Stimulated activated CD8-positive, alpha-beta memory T cell treated with anti-CD3 and anti-CD28 coated beads, Interleukin-4, amount 100 ng/mL, for 1 hour (primary cell): ENCODE results near the gene ABCC11.
"Not testable (repeated sequence)": the region's sequence is repeated elsewhere in the genome, so short reads cannot be mapped to it uniquely, and the experiment has no call there.

Source experiments
- DNase-seq, 2 donors: peaks; one replicate each; pipeline ENCODE4 v3.0.0-alpha.2; 2020; ENCODE audit warnings: low read depth in 2 of 2, low spot score in 1 of 2

ABCC11 gene

DNA sequence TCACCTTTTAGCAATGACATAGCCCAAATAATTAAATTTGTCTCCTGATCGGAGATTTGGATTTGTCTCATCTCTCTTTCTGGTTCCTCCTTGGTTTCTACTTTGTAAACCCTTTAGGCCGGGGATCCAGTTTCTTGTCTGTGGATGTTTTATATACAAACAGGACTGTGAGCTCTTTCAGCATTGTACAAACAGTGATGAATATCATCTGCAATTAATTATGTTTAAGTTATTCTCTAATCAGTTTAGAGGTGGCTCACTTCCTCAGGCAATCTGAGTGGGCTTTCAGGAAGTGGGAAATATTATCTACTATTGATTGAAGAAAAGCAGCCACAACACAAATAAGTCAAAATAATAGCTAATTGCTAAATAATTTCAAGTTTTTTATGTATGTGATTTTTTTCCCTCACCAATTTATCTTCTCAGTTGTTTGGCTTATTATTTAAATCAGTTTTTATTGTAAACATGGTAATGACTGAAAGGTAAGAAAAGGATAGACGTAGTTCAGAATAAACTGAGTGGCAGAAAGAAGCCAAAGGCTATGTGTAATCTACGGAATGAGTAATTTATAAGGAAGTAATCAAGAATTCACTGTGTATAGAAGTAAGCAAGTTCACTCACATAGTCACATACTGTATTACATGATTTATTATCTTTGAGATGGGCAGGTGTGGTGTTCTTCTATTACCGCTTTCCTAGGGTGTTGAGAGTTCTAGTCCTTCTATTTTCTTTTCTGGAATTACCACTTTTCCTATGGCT lies 3.4 kb upstream of the ABCC11 start:
- no peak for DNase-seq

DNA sequence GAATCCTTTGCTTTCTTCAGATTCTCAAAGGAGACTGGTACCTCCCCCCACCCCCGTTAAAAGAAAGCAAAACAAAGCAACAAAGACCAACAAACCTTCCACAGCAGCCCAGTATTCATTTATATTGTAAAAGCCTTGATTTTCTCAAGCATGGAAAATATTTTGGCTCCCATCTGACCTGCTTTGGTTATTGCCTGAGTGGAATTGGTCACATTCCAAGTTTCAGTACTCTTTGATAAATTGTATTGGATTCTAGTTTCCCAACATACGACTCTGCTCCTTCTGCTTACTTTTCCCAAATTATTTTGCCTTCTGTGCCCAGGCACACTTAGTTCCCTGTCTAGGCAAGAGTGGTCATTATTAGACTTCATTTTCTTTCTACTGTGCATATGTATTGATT lies 1.3 kb downstream of the ABCC11 start:
- DNase-seq: no peak

DNA sequence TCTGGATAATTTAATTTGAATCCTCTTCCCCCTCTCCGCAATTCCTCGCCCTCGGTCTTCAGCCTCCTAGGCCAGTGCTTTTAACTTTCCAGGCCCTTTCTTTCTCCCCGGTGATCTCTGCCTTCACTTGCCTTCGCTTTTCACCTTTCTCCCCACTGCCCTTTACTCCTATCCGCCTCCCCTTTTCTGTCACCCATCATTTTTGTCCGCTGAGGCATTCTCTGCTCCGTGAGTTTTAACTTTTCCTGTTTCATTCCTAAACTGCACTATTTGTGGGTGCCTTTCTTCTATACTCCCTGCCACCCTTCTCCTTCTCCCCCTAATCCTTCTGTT lies 2.5 kb downstream of the ABCC11 start:
- DNase-seq: no peak

DNA sequence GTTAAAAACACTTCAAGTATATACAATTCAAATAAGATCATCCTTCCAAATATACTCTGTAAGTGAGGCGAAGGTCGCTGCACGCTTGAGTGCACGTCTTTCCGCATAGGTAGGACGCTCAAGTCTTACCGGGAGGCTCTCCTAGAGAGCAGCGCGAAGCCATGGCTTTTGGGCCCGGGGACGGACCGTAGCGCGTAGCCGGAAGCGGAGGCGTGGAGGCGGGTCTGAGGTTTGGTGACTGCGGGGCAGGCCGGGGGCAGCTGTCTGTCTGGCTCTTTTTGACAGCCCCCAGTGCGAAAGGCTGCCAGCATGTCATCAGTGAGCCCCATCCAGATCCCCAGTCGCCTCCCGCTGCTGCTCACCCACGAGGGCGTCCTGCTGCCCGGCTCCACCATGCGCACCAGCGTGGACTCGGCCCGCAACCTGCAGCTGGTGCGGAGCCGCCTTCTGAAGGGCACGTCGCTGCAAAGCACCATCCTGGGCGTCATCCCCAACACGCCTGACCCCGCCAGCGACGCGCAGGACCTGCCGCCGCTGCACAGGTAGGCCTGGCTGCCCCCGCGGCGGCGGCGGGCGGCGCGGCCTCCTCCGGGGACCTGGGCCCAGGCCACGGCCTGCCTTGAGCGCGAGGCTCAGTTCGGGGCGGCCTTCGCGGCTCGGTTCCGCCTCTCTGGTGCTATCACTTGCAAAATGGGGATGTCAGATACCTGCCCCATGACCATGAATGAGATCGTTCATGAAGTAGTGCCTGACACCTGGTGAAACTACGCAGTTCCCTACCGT lies 3.1 kb downstream of the ABCC11 start, which contains the start of gene LONP2:
LONP2 (plus strand) TSS at position 221 of the 783 bp plus-strand sequence; CDS start at position 310, 89 bp downstream.
- DNase-seq: peak; percentile 63 to 78

DNA sequence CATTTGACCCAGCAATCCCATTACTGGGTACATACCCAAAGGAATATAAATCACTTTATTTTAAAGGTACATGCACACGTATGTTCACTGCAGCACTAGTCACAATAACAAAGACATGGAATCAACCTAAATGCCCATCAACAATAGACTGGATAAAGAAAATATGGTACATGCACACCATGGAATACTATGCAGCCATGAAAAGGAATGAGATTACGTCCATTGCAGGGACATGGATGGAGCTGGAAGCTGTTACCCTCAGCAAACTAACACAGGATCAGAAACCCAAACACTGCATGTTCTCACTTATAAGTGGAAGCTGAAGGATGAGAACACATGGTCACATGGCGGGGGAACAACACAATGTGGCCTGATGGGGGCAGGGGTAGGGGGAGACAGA lies 7.2 kb downstream of the ABCC11 start:
- not testable (repeated sequence) for DNase-seq

DNA sequence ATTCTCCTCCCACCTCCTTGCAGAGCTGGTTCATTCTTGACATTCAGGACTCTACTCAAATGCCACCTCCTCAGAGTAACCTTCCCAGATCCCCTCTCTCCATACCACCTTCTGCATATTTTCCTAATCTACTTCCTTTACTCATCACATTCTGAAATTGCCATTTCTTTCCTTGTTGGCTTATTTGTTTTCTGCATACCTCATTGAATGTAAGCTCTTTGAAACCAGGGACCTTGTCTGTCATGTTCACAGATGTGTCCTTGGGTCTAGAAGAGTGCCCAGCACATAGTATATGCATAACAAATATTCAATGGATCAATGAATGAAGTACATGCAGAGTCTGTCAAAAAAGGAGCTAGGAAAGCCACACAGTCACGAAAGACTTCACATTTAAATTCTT lies 11.1 kb downstream of the ABCC11 start:
- DNase-seq: no peak

DNA sequence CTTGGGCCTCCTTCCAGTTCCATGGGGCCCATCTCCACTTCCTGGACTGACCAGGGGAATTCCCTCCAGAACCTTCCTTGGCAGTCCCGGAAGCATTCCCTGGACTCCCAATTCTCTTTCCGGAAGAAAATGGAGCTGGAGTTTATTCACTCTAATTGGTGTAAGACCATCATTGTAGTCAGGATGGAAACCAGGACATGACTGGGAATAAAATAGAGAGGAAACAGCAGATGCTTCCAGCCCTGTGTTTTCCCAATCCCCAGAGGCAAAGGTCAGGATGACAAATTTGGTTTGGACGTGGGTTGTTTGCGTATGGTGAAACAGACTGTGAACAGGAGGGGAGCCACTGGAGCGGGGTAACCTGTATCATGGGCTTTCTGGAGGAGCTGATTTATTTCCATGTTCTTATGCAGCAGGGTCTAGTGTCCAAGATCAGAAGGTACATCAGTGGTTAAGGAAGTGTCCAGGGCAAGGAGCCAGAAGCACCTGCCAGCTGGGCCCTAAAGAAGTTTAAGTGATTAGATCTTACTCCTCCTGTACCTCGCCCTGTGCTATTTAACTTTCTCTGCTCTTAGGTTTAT lies 11.7 kb downstream of the ABCC11 start:
- DNase-seq: no peak

DNA sequence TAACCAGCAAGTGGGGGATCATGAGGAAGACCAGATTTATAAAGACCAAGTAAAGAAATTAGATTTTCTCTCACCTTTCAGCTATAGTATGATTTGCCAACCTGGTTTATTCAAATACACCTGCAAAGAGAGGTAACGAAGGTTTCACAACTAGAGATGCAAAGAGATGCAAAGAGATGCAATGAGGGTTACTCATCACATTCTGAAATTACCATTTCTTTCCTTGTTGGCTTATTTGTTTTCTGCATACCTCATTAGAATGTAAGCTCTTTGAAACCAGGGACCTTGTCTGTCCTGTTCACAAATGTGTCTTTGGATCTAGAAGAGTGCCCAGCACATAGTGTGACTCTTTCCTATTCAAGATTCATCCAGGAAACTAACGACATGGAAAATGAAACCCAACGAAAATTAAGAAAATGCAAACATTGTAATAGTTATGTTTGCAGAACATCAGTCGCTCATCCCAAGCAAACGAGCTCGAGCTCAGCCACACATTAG lies 12.2 kb downstream of the ABCC11 start:
- DNase-seq: no peak

DNA sequence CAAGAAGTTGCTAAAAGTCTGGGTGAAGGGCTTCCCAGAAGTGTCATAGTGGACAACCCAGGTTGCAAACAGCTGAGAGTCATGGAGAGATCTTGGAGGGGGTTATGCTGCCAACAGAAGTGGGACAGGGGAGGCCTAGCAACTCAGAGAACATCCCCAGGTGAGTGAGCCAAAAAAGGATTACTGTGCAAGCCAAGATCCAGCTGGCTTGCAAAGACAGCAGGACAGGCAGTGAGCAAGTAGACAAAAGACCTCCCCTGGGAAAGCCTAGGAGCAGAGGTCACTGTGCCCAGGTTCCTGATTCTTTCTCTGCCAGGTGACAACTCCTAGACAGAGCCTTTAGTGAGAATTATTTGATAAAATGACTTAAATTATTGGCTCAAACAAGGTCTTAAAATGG lies 12.7 kb downstream of the ABCC11 start:
- no peak for DNase-seq

DNA sequence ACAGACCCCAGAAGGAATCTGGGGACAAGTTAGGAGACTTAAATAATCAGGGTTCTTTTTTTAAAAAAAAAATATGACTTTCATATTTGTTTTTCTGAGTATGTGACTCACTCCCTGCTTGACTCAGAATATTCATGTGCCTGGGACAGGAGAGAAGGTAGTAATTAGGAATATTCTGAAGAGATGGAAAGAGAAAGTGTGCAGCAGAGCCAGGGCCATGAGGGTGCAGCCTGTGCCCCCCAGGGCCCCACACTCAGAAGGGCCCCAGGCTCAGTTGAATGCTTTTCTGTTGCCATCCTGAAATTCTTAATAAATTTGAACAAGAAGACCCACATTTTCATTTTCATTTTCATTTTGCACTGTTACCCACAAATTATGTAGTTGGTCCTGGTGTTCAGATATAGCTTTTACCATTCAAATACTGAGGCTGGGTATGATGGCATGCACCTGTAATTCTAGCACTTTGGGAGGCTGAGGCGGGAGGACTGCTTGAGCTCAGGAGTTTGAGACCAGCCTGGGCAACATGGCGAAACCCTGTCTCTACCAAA lies 14.8 kb downstream of the ABCC11 start:
- DNase-seq: no peak

DNA sequence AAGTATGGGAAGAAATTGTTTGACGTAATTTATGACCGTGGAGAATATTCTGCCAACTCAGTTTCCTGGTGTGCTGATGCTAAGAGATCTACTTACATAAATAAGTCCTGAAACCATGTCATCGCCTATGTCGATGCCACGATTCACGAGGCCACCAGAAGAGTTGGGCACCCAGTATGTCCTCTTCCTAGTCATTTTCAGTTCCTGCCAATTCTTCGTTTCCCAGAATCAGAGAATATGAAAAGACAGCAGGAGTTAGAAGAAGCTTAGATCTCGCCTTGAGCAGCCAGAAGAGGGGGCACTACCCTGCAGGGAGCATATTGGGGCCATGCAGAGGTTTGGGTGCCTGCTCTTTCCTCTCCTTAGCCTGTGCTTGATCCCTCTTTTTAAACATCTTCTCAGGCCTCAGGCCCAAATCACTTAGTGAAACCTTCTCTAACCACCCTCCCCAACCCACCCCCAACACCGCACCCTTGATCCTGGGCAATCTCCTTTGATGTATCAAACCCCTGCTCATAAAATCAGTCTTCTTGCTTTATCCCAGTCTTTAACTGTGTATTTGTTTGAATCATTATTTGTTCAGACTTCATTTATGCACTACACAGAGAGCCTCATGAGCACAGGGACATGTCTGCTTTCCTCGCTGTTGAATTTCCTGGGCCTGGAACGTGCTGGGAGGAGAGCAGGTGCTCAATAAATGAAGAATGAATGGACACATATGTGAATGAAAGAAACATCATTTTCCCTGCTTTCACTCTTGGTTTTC lies 15.4 kb downstream of the ABCC11 start:
- DNase-seq: no peak

DNA sequence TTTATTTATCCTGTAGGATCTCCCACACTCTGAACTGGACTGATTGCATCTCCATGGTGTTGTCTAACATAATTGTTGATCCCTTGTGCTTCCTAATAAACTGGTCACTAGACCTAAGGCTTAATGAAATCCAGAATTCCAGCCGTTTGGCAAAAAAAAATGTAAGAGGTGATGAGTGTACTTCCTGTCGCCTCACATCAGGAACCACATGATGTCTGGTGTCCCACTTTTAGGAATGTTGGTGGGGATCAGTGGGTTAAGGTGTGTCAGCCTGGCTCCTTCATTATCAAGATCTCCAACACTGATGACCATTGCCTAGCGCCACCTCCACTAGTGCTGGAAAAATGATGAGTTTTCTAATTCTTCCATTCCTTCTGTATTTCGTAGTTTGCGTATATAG lies 21.9 kb downstream of the ABCC11 start:
- no peak for DNase-seq

DNA sequence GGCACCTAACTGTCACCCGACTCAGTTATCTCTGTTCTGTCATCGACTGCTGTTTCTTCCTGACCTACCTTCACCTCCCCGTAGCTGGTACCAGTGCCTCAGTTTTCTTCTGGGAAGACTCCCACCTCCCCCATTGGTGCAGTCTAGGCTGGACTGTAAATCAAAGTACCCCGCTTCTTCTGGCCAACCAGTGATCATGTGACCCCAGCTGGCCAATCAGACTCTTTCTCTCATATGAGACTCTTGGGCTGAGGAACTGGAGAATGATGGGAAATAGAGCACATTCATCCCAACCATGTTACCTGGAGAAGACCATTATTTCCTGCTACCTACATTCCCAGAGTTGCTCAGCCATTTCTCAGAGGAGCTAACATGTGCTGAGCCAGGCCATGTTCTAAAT lies 23.8 kb downstream of the ABCC11 start:
- no peak for DNase-seq

DNA sequence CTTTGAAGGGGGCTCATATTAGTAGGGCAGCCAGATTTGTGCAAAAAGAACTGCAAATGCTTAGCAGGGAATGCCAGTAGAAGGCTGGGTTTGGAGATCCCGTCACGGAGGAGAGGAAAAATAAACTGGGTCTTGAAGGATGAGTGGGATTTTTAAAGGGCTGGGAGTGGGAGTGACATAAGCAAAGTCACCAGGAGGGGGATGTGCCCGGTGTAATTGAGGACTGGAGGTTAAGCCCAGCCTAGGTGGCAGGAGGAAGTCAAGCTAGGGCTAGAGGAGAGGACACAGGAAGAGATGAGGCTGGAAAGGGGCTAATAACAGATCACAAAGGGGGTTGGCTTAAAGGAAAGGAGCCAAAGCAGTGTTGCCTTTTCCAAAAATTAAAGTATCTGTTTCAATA lies 26.4 kb downstream of the ABCC11 start:
- DNase-seq: no peak

DNA sequence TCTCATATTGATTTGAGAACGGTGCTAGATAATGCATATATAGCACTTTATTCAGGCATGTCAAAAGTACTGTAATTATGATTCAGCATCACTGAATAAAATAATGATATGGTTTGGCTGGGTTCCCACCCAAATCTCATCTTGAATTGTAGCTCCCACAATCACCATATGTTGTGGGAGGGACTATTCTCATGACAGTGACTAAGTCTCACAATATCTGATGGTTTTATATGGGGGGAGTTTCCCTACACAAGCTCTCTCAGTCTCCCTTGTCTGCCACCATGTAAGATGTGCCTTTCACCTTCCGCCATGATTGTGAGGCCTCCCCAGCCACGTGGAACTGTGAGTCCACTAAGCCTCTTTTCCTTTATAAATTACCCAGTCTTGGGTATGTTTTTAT lies 28.9 kb downstream of the ABCC11 start:
- DNase-seq: no peak

DNA sequence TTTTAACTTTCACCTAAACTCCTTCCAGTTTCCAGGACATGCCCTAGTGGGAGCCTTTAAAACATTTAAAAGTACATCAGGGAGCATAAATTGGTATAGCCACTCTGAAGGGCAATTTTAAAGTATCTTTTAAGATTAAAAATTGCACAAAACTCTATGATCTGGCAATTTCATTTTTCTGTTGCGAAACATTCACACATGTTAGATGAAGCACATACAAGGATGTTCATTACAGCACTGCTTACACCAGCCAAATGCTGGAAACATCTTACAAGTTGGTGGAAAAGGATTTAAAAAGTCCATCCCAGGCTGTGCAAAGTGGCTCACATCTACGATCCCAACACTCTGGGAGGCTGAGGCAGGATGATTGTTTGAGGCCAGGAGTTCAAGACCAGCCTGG lies 29.6 kb downstream of the ABCC11 start:
- no peak for DNase-seq

DNA sequence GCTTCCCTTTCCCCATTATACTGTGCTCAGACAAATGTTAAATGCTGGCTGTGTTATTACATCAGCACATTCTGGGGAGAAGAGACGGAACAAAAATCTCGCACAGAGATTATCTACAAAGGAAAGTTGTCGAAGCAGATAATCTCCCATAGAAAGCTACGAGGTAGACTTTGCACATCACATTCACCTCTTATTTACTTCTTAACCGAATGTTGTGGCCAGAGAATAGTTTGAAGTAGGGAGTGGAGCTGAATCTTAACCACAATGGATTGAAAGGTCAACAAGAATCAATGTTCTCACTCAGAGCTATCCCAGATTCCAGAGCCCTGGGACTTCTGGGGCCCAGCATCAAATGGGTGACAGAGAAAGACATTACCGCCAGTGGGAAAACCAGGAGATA lies 31.6 kb downstream of the ABCC11 start:
- DNase-seq: no peak

DNA sequence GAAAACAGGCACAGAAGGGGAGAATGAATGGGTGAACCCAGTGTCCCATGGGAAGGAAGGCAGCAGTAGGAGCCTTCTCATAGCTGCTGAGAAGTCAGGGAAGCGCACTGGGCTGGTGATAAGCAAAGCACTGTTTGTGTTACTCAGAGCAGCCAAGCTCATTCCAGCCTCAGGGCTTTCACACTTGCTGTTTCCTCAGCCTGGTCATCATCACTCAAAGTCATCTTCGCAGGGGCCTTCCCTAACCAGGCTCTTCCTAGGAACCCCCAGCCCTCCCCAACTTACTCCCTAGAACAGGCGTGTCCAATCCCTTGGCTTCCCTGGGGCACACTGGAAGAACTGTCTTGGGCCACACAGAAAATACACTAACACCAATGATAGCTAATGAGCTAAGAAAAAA lies 35.3 kb downstream of the ABCC11 start:
- no peak for DNase-seq

DNA sequence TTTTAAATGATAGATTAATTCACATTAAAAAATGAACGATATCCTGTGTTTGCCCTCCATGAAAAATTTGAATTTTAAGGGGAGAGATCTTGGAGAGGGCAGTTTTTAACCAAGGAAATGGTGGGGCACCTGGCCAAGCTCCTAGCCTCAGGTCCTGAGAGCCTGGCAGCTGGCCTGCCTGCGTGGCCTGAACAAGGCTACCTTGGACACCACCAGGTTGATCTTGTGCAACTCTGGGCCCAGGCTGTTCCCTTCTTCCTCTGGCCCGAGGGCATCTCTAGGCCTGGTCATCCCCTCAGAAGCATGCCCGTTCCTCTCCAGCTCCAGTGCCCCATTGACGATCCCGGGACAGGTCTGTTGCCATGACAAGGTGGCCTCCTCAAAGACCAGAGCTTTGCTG lies 36.6 kb downstream of the ABCC11 start:
- DNase-seq: no peak

DNA sequence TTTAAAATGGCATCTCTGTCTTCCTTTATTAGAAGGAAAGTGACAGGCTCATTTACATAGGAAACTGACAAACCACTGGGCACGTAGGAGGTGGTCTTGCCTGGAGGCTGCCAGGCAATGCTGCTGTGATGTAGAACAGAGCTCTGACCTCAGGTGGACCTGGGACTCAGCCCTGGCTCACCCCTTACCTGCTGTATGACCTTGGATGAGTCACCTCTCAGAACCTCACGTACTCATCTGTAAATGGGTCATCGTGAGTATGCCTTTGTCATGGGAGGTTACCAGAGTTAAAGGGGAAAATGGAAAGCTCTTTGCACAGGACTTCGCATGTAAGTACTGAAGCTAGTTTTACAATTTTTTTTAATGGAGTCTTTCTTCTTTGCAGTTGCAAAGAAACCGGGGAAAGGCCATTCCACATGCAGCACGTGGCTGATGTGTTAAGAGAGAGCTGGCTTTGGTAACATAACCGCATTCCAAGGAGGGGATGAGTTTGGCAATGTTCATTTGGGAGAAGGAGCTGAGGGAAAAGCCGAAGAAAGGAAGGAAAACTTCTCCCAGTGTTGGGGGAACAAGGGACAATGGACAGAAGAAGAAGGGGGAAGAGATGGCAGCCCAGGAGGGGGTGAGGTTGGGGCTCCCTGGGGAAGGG lies 40.6 kb downstream of the ABCC11 start:
- DNase-seq: no peak

DNA sequence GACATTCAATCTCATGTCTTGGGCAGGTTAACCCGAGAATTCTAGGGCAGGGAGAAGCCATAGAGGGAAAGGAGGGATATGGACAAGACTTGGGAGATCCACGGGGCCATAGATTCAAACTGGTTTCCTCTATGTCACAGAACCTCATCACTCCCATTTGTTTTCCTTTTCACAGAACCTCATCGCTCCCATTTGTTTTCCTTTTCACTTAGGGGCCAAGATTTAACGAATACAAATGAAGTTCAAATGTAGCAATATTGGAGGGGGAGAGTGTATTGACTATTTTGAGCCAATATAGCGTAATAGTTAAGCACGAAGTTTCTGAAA lies 42.6 kb downstream of the ABCC11 start:
- DNase-seq: no peak
